Astrocyte (in vitro differentiated cells and primary cell): Measurements from ENCODE around the gene CACNA1C. TPM values are rescaled to one million over a fixed set of nuclear protein-coding genes. Genes with fewer than 3 reads are reported as not detected.

ENCODE experiments used
- DNase-seq: peaks from one replicate; pipeline ENCODE4 v3.0.0-alpha.2; 2010; ENCODE audit warnings: low read depth
- FAIRE-seq: peaks from 2 replicates; lab custom pipeline; 2011; peaks lifted over from hg19 to GRCh38; lab: Jason Lieb, UNC
- H2AFZ ChIP-seq: 2 replicates; pipeline ENCODE4 v1.6.0; 2012; ENCODE audit warnings: low read depth, low read length, inconsistent platforms
- H3K27ac ChIP-seq: 2 replicates; pipeline ENCODE4 v1.5.1; 2011; ENCODE audit warnings: low read depth, low read length, inconsistent platforms
- H3K27me3 ChIP-seq: 2 replicates; pipeline ENCODE4 v1.6.0; 2011; ENCODE audit warnings: low read length, inconsistent platforms; ENCODE audit not compliant: insufficient read depth
- H3K36me3 ChIP-seq: 2 replicates; pipeline ENCODE4 v1.5.1; 2011; ENCODE audit warnings: low read length, inconsistent platforms; ENCODE audit not compliant: insufficient read depth
- H3K4me1 ChIP-seq: 2 replicates; pipeline ENCODE4 v1.5.1; 2011; ENCODE audit warnings: low read length, inconsistent platforms; ENCODE audit not compliant: insufficient read depth
- H3K4me2 ChIP-seq: 2 replicates; pipeline ENCODE4 v1.6.0; 2012; ENCODE audit warnings: low read length, inconsistent platforms
- H3K4me3 ChIP-seq: 2 replicates; pipeline ENCODE4 v1.5.1; 2011; ENCODE audit warnings: low read depth, mild to moderate bottlenecking, low read length, inconsistent platforms; ENCODE audit not compliant: insufficient read depth
- H3K79me2 ChIP-seq: 2 replicates; pipeline ENCODE4 v1.6.0; 2012; ENCODE audit warnings: mild to moderate bottlenecking, low read length, inconsistent platforms; ENCODE audit not compliant: insufficient read depth
- H3K9ac ChIP-seq: 2 replicates; pipeline ENCODE4 v1.6.0; 2012; ENCODE audit warnings: mild to moderate bottlenecking, low read length, inconsistent platforms
- H3K9me3 ChIP-seq: 2 replicates; pipeline ENCODE4 v1.5.1; 2012; ENCODE audit warnings: low read depth, mild to moderate bottlenecking, low read length, inconsistent platforms; ENCODE audit not compliant: insufficient read depth
- H4K20me1 ChIP-seq: 2 replicates; pipeline ENCODE4 v1.6.0; 2012; ENCODE audit warnings: low read length, inconsistent platforms; ENCODE audit not compliant: insufficient read depth
- H3K27ac Mint-ChIP-seq: one replicate; pipeline ENCODE4 v1.8.0; 2021; ENCODE audit warnings: mild to moderate bottlenecking, mixed read lengths; ENCODE audit not compliant: unreplicated experiment
- H3K27me3 Mint-ChIP-seq: one replicate; pipeline ENCODE4 v1.8.0; 2021; ENCODE audit warnings: low read depth, mixed read lengths; ENCODE audit not compliant: unreplicated experiment
- H3K36me3 Mint-ChIP-seq: one replicate; pipeline ENCODE4 v1.8.0; 2021; ENCODE audit warnings: low read depth, mixed read lengths; ENCODE audit not compliant: unreplicated experiment
- H3K4me1 Mint-ChIP-seq: one replicate; pipeline ENCODE4 v1.8.0; 2021; ENCODE audit warnings: low read depth, mixed read lengths; ENCODE audit not compliant: unreplicated experiment
- H3K4me3 Mint-ChIP-seq: one replicate; pipeline ENCODE4 v1.8.0; 2021; ENCODE audit warnings: mild to moderate bottlenecking, moderate library complexity, mixed read lengths; ENCODE audit not compliant: unreplicated experiment
- H3K9me3 Mint-ChIP-seq: one replicate; pipeline ENCODE4 v1.8.0; 2021; ENCODE audit warnings: mild to moderate bottlenecking, mixed read lengths; ENCODE audit not compliant: unreplicated experiment
- CTCF ChIP-seq: IDR thresholded peaks from 2 replicates; pipeline ENCODE4 v1.5.1; 2011; ENCODE audit warnings: low read depth, mild to moderate bottlenecking, inconsistent platforms, low read length, moderate library complexity; ENCODE audit not compliant: insufficient read depth
- EZH2 ChIP-seq: IDR thresholded peaks from 2 replicates; pipeline ENCODE4 v1.6.1; 2012; ENCODE audit warnings: mild to moderate bottlenecking, low read length, inconsistent platforms; ENCODE audit not compliant: insufficient read depth
- total RNA-seq: library from RNA; stranded (reverse); gene quantifications from 2 replicates; pipeline ENCODE4 v1.2.1, GENCODE V29; 2021

CACNA1C gene
- total RNA-seq, 1 donor from 2014 or later = 2.1 TPM

GRCh38 chr12:2722806-2723205 is 670.0 kb downstream of the CACNA1C start:
- H3K27me3 ChIP-seq = peaks cover 26% of the 10 kb centered on the region
- Mint-ChIP-seq H3K9me3 (peaks cover 6% of the 10 kb centered on the region), H3K36me3 (no peaks in the 10 kb centered on the region), H3K4me1 (no peaks in the 10 kb centered on the region), H3K4me3 (no peak overlapping the region), H3K27ac (no peak overlapping the region), H3K27me3 (peaks cover 24% of the 10 kb centered on the region)
- no peak overlapping the region for H3K27ac ChIP-seq
- H2AFZ ChIP-seq = no peak overlapping the region
- no peaks in the 10 kb centered on the region for H3K36me3 ChIP-seq
- H3K4me1 ChIP-seq = no peaks in the 10 kb centered on the region
- no peak overlapping the region for H3K4me2 ChIP-seq
- DNase-seq (peak; percentile 11), FAIRE-seq (no peak)
- no peak overlapping the region for H3K4me3 ChIP-seq
- no peaks in the 10 kb centered on the region for H3K9me3 ChIP-seq
- no peaks in the 10 kb centered on the region for H3K79me2 ChIP-seq
- H3K9ac ChIP-seq = no peak overlapping the region
- TF ChIP-seq CTCF = no peak
- no peak for TF ChIP-seq EZH2
- no peaks in the 10 kb centered on the region for H4K20me1 ChIP-seq

GRCh38 chr12:2732290-2732689 is 679.5 kb downstream of the CACNA1C start:
- H3K36me3 ChIP-seq = no peaks in the 10 kb centered on the region
- no peak overlapping the region for H3K9ac ChIP-seq
- no peak overlapping the region for H3K4me2 ChIP-seq
- H3K27me3 Mint-ChIP-seq = peaks cover 53% of the 10 kb centered on the region
- peaks cover 26% of the 10 kb centered on the region for H3K27me3 ChIP-seq
- H3K27ac Mint-ChIP-seq = no peak overlapping the region
- DNase-seq (no peak), FAIRE-seq (no peak)
- no peak overlapping the region for H3K4me3 Mint-ChIP-seq
- no peaks in the 10 kb centered on the region for H3K4me1 ChIP-seq
- no peaks in the 10 kb centered on the region for H3K4me1 Mint-ChIP-seq
- H4K20me1 ChIP-seq = no peaks in the 10 kb centered on the region
- no peak overlapping the region for H3K4me3 ChIP-seq
- no peaks in the 10 kb centered on the region for H3K79me2 ChIP-seq
- no peak overlapping the region for H2AFZ ChIP-seq
- H3K36me3 Mint-ChIP-seq = no peaks in the 10 kb centered on the region
- H3K9me3 ChIP-seq = no peaks in the 10 kb centered on the region
- no peak overlapping the region for H3K27ac ChIP-seq
- H3K9me3 Mint-ChIP-seq = no peaks in the 10 kb centered on the region
- no peak for TF ChIP-seq EZH2
- no peak for TF ChIP-seq CTCF

GRCh38 chr12:2733493-2734355 is 680.9 kb downstream of the CACNA1C start:
- H3K36me3 Mint-ChIP-seq = no peaks in the 10 kb centered on the region
- Histone ChIP-seq H3K27ac (no peak overlapping the region), H3K4me2 (no peak overlapping the region), H4K20me1 (no peaks in the 10 kb centered on the region), H3K4me3 (no peak overlapping the region), H3K9ac (no peak overlapping the region), H3K9me3 (no peaks in the 10 kb centered on the region), H3K36me3 (no peaks in the 10 kb centered on the region), H3K27me3 (peaks cover 24% of the 10 kb centered on the region), H3K79me2 (no peaks in the 10 kb centered on the region), H3K4me1 (no peaks in the 10 kb centered on the region), H2AFZ (no peak overlapping the region)
- peaks cover 58% of the 10 kb centered on the region for H3K27me3 Mint-ChIP-seq
- no peaks in the 10 kb centered on the region for H3K9me3 Mint-ChIP-seq
- TF ChIP-seq EZH2 (no peak), CTCF (no peak)
- no peak overlapping the region for H3K4me3 Mint-ChIP-seq
- no peaks in the 10 kb centered on the region for H3K4me1 Mint-ChIP-seq
- FAIRE-seq (no peak), DNase-seq (no peak)
- H3K27ac Mint-ChIP-seq = no peak overlapping the region
